ENCODE data around the gene EPHB2. TPM values are rescaled to one million over a fixed set of nuclear protein-coding genes. Genes with fewer than 3 reads are reported as not detected.

Gene EPHB2
- total and polyA plus RNA-seq, 2 donors (not counting 3 experiments of a cell fraction or from before 2014, with no cell fraction given): 50.8 to 69.1 TPM

GRCh38 chr1:22747021-22747734 is 36.5 kb downstream of the EPHB2 start:
- ChIA-PET POLR2A (interaction anchor here (1.3 kb wide), 1 partner anchor 36 kb away, joined by 4 read pairs; no protein-coding TSS in a partner anchor), CTCF (interaction anchor here (0.6 to 4.3 kb wide), 9 partner anchors 8 to 141 kb away, joined by 3 to 19 read pairs (median 5); no protein-coding TSS in a partner anchor)
- H3K27me3 ChIP-seq (ENCODE audit: control insufficient read depth in 2 of 2, insufficient read depth in 2 of 2, low read length in 2 of 2): no peaks in the 10 kb centered on the region
- H4K20me1 ChIP-seq (replicated peaks; ENCODE audit: control insufficient read depth, extremely low read depth, insufficient read depth, low read length): no peaks in the 10 kb centered on the region
- no peaks in the 10 kb centered on the region for H3K9me3 ChIP-seq (replicated peaks; ENCODE audit: control insufficient read depth, insufficient read depth, low read length)
- TF ChIP-seq POLR2AphosphoS5 (IDR thresholded peaks at IDR 0.05; ENCODE audit: insufficient read depth, low read depth, low read length) (peak; percentile 71), FOS (IDR thresholded peaks at IDR 0.05; ENCODE audit: borderline replicate concordance, insufficient read depth, low read length) (peak; percentile 94), EZH2 (IDR thresholded peaks at IDR 0.05; ENCODE audit: borderline replicate concordance, low read depth, low read length, severe bottlenecking) (no peak), MYC (IDR thresholded peaks at IDR 0.05; ENCODE audit: low read depth, low read length) (no peak), MAX (IDR thresholded peaks at IDR 0.05; ENCODE audit: insufficient read depth, insufficient read length) (no peak), CTCF (IDR thresholded peaks at IDR 0.05; ENCODE audit: extremely low read depth in 1 of 2, insufficient read depth in 1 of 2, low read depth in 1 of 2, low read length in 2 of 2) (no peak), GATA2 (IDR thresholded peaks at IDR 0.05; ENCODE audit: insufficient read depth, insufficient read length, low read depth, low read length) (no peak), POLR2A (IDR thresholded peaks at IDR 0.05; ENCODE audit: low read depth, low read length) (no peak), JUN (IDR thresholded peaks at IDR 0.05; ENCODE audit: borderline replicate concordance, insufficient read depth, insufficient read length, low read depth) (peak; percentile 65)
- peaks cover 72% of the 10 kb centered on the region for H3K4me1 ChIP-seq (ENCODE audit: control insufficient read depth, extremely low read depth, insufficient read depth, low read length)
- H3K36me3 ChIP-seq (ENCODE audit: control insufficient read depth in 2 of 2, extremely low read depth in 1 of 2, insufficient read depth in 2 of 2, low read length in 2 of 2): no peaks in the 10 kb centered on the region
- dilution Hi-C loops (cut with MboI; ENCODE audit: extremely low pct_ligation_motif_present, low sequenced_read_pairs): no loop called here
- FAIRE-seq (peak; percentile 71), DNase-seq (ENCODE audit: low read depth, low spot score) (peak; percentile 84)
- H3K4me2 ChIP-seq (ENCODE audit: insufficient read depth, low read length): peak overlapping the region; percentile 47
- no peaks in the 10 kb centered on the region for H3K9me1 ChIP-seq (replicated peaks; ENCODE audit: control insufficient read depth, extremely low read depth, insufficient read depth, low read length)
- no peak overlapping the region for H3K4me3 ChIP-seq (replicated peaks in 1 of 3; ENCODE audit: insufficient read depth in 1 of 3, low read depth in 1 of 3, low read length in 3 of 3)
- H3K9ac ChIP-seq (replicated peaks; ENCODE audit: extremely low read depth, insufficient read depth, low read length): peak overlapping the region; percentile 25
- intact Hi-C loops (cut with micrococcal nuclease): loop anchor here (2.0 to 5.0 kb wide), 2 partner anchors 36 to 85 kb away; partner anchors contain the start of gene EPHB2
- H3K79me2 ChIP-seq (ENCODE audit: control insufficient read depth, insufficient read depth, low read length): peaks cover 46% of the 10 kb centered on the region
- H3K27ac ChIP-seq (ENCODE audit: insufficient read depth, low read depth, low read length): peak overlapping the region; percentile 75
- BruUV-seq (replicated peaks): no TSS peak
- no peak overlapping the region for H2AFZ ChIP-seq (ENCODE audit: low read depth, low read length)
